ENCODE data around the gene KCNT1. TPM values are rescaled to one million over a fixed set of nuclear protein-coding genes. Genes with fewer than 3 reads are reported as not detected.
"Not testable (repeated sequence)": the region's sequence is repeated elsewhere in the genome, so short reads cannot be mapped to it uniquely, and the experiment has no call there.

The KCNT1 gene
- total RNA-seq, 1 donor from 2014 or later = not detected

DNA sequence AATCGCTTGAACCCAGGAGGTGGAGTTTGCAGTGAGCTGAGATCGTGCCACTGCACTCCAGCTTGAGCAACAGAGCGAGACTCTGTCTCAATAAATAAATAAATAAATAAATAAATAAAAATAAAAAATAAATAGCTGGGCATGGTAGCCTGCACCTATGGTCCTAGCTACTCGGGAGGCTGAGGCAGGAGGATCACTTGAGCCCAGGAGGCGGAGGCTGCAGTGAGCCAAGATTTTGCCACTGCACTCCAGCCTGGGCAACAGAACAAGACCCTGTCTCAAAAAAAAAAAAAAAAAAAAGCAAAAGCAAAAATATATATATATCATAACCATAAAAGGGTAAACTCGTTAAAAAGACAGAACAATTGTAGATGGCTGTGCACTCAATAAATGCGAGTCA, 29.2 kb upstream of the KCNT1 start:
- DNase-seq (ENCODE audit: low read depth in 2 of 2) = not testable (repeated sequence)

DNA sequence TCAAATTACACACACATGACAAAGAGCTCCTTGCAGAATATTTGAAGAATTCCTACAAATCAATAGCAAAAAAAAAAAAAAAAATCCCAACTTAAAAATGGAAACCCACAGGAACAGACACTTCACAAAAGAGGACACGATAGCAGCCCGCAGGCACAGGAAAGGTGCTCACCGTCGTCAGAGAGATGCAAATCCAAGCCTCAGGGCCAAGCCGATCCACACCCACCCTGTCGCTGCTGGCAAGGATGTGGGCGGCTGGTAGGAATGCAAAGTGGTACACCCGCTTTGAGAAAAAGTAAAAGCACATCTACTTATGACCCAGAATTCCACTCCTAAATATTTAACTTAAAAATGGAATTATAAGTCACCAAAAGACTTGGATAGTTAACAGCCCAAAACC, 28.0 kb upstream of the KCNT1 start:
- no peak for DNase-seq (ENCODE audit: low read depth in 2 of 2)

DNA sequence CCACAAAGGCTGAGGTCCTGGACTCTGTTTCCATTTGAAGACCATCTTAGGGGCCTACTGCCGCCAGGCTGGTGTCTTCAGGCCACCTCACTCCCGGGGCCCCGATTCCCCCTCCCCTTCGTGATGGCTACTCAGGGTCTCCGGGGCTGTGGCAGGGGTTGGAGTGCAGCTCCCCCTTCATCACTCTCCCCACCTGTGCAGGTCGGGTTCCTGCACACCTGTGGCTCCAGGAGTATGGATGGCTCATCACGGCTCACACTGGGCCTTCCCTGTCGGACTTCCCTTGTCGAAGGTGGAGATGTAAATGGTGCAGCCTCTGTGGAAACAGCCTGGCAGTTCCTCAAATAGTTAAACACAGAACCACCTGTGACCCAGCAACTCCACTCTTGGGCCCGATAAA, 27.0 kb upstream of the KCNT1 start:
- DNase-seq (ENCODE audit: low read depth in 2 of 2) = no peak

DNA sequence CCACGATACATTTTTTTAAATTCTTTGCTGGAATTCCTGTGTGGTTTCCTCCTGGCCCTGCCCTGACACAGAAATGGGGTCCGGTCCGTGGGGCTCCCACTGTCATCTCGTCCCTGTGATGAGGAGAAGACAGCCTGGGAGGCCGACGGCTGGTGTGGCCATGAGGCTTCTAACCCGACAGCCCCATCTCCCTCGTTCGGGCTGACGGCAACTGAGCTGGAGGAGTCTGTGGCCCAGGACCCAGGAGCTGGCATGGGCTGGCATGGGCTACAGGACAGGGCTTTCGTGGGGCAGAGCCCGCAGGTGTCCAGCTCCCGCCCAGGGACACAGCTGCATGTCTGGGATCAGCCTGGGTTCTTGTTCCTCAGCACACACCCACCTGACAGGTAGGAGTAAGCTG, 25.1 kb upstream of the KCNT1 start:
- no peak for DNase-seq (ENCODE audit: low read depth in 2 of 2)

DNA sequence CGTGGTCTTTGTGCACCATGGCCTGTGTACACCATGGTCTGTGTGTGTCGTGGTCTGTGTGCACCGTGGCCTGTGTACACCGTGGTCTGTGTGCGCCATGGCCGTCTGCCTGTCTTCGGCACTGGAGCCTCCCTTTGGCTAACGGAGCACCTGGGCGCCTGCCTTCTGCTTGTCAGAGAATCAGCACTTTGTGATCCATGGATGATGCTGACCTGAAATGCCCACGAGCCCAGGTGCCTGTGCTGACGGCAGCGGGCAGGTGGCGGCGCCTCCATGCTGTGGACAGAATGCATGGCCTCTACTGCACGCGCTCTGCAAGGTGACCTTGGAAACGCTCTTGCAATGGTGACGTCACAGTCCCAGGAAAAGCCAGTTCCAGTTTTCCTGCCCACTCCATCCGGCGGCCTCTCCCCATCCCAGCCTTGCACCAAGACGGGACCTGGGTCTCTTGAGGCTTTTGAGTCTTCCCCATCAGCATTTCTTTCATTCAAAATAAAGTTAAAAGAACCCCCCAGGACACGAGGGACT, 24.3 kb upstream of the KCNT1 start:
- no peak for DNase-seq (ENCODE audit: low read depth in 2 of 2)

DNA sequence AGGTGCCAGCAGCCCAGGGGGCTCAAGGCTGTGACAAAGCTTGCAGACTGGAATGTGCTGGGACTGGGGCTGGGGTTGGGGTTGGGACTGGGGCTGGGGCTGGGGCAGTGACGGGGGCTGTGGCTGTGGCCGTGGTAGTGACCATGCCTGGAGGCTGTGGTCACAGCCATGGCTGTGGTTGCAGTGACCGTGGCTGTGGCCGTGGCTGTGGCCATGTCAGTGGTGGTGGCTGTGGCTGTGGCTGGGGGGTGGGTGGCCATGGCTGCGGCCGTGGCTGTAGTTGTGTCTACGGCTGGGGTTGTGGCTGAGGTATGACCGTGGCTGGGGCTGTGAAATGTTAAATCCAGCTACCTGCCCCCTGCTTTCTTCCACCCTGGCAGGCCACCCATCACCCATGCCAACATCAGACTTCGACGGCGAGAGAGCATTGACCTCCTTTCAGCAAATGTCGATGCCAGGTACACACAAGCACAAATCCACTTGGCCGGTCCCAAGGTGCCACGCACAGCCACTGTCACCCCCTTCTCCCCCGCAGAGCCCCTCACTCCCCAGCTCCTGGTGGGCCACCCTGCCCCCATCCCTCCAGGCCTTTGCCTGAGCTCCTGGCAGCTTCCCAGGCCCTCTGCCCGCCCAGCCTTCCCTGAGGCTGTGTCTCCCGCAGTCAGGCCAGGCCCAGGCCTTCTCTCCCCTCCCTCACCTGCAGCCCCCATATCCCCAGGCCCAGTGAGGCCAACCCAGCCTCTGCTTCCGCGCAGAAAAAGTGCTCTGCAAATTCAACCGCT, 23.6 kb upstream of the KCNT1 start:
- DNase-seq (ENCODE audit: low read depth in 2 of 2) = no peak

DNA sequence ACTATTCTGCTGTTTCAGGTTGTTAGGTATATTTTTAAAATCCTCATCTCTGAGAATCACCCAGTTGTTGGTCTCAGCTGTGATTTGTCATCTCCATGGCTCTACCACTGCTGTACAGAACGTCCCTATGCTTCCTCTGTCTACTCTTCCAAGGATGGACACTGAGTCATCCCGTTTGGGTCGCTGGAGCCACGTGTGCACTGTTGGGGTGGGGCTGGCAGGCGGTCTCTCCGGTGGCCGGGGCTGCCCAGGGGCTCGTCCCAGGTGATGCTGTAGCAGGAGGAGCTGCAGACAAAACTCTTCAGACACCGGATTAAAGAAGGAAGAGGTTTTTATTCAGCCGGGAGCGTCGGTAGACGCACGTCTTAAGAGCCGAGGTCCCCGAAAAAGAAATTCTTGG, 21.9 kb upstream of the KCNT1 start:
- no peak for DNase-seq (ENCODE audit: low read depth in 2 of 2)

DNA sequence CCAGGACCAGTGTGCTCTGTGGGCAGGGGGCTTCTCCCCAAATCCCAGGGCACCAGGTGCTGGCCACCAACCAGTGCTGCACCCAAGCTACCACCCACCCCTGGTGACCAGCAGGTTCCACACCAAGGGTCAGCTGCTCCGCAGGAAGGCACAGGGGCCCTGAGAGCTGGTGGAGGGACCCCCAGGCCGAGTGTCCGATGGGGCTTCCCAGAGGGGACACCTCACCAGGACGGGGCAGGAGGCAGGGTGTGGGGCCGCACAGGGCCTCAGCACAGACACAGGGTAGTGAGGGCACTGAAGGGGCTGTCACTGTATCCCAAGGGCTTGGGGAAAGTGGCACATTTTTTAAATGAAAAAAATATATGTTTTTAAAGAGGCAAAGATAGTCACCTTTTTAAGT, 20.8 kb upstream of the KCNT1 start:
- DNase-seq (ENCODE audit: low read depth in 2 of 2) = no peak

DNA sequence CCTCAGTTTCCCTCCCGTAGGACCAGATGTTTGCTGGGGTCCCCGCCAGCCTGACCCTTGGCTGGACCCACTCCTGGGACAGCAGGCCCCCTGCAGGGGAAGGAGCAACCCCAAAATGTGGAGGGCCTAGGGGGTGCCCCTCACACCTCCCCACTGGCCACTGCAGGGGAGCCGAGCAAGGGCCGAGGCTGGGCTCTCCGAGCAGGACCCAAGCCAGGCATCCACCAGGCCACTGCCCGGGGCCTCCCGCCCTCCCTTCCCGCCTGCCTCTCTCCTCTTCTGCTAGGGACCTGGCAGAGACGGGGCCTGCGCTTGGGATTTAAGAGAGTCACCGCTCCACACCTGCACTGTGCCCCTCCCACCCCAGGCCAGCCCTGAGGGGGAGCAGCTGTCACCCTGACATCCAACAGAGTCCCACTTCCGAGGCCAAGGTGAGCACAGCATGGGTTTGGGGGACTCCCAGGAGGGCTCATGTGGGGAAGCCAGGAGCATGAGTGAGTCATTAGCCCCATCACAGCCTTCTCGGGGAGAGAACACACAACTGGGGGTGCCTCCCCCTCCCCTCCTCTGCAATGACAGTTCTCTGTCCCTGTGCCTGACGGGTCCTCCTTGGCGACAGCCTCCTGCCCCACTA, 18.5 kb upstream of the KCNT1 start:
- DNase-seq (ENCODE audit: low read depth in 2 of 2) = no peak

DNA sequence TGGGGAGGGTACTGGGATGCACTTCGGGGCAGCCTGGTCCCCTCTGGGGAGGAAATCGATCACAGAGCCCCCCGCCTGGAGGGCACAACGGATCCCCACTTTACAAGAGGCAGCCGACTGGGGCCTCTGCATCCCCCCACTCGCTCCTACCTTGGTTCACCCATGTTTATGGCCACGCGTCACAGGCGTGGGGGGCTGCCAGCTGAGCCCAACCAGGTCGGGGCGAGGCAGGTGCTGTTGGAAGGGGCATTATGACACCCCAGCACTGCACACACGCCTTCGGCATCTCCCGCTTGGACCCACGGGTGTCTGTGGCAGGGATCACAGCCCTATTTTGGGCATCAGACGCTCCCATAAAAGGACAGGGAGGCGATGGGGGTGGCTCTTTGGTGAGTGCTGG, 17.3 kb upstream of the KCNT1 start:
- no peak for DNase-seq (ENCODE audit: low read depth in 2 of 2)

DNA sequence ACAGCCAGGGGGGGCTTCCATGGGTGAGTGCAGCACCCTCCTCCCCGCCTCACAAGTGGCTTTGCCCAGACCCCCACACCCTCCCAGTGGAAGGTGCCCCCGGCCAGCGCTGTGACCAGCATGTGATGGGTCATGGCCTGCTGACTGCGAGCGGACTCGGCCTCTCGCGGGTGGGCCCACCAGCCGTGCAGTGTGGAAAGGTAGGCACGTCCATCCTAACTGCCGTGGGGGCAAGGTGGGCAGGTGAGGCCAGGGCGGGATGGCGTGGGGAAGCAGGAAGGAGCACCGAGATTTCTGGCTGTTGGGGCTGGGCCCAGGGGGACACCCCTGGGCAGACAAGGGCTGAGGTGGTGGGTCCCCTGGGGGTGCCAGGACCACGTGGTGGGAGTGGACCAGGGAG, 14.8 kb upstream of the KCNT1 start:
- DNase-seq (ENCODE audit: low read depth in 2 of 2) = no peak

DNA sequence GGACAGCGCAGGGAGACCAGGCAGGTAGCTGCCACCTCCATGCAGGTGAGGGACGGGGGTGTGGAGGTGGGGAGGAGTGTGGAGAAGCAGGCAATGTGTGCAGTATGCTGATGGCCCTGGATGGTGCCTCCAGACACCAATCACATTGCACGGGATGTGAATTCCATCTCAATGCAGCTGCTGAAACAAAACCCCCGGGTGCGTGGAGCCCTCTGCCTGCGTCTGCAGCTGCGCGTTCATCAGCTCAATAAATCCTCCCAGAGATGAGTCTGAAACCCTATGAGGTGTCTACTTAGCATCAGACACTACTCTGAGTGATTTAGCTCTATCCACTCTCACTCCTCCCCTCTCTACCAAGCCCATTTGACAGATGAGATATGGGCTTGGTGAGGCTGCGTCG, 13.0 kb upstream of the KCNT1 start:
- no peak for DNase-seq (ENCODE audit: low read depth in 2 of 2)

DNA sequence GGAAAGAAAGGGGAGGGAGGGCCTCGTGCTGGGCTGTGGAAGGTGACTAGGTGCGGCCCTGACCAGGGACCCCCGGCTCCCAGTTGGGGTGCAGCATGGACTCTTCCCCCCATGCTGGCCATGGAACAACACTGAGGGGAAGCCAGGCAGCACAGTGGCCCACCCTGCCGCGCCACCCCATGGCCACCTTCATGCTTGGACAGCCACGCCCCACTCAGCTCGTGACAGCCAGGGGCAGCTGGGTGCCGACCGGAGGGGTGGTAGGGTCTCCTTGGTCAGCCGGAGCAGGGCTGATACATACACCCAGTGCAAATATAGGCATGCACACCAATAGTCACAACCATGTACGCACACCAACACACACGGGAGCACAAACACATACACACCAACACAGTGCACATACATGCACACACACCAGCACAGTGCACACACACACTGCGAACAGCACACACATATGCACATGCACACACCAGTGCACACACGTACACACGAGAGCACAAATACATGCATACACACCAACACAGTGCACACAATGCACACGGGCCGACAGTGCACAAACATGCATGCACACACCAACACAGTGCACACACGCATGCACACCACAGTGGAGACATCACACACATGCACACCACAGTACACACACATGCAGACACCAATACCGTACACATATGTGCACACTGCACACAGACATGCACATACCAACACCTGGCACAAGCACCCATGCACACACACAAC, 11.0 kb upstream of the KCNT1 start:
- no peak for DNase-seq (ENCODE audit: low read depth in 2 of 2)

DNA sequence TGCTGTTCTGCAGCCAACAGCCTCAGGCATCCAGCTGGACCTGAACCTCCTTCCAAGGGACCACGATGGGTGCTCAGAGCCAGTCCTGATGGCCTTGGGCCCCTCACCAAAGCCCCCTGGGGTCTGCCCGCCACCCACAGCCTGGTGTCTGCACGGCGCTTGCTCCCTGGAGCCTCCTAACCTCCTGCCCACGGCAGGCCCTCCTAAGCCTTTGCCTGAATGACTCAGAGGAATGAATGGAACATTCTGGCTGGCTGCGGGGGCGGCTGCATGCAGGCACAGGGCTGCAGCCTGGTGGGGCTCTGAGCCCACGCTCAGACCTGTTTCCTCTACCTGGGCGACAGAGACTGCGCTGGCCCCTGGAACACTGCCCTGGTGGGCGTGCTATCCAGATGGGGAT, 9.6 kb upstream of the KCNT1 start:
- no peak for DNase-seq (ENCODE audit: low read depth in 2 of 2)

DNA sequence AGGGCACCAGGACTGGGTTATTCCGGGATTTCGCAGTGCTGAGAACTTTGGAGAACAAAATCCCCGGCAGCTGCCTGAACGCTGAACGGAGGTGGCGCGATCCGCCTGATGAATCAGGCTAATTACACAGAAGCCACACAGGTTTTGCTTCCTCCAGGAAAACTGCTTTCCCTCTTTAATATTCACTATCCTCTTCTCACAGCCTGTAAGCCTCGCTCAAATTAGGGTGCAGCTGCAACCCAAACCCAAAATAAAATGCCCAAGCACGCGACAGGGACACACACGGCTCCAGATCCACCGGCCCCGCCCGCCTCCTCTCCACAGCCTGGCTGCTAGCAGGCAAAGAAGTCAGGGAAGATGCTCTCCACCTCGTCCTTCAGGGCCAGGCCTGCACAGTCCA, 8.7 kb upstream of the KCNT1 start:
- DNase-seq (ENCODE audit: low read depth in 2 of 2) = no peak

DNA sequence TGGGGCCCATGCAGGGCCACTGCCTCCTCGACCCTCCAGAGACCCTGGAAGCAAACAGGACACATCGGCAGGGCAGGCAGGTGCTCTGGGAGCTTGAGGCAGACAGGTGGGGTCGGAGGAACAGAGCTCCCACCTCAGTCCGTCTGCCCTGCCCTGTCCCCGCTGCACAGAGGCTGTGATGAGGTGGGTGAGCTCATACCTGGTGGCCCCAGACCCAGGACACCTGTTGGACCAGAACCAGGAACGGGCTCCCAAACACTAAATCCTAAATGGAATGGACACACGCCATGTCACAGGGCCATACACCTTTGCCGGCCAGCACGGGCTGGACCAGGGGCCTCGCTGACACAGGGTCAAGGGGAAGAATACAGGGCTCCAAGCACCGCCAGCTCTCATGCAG, 8.2 kb upstream of the KCNT1 start:
- no peak for DNase-seq (ENCODE audit: low read depth in 2 of 2)

DNA sequence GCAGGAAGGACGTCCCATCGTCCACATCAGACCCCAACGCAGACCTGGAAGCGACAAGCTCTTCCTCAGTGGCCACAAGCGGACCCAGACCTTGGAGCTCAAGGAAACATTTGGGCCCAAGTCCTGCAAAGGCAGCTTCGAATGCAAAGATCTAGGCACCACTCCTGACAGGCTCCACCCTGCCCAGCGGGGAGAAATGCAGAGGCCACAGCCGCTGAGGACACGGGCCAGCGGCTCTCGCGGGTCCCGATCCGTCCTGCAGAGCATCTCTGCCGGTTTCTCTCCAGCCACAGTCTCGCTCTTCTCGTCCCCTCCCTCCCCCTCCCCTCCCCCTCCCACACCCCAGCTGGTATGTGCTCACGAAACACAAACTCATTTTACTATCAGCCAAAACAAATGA, 7.6 kb upstream of the KCNT1 start:
- no peak for DNase-seq (ENCODE audit: low read depth in 2 of 2)

DNA sequence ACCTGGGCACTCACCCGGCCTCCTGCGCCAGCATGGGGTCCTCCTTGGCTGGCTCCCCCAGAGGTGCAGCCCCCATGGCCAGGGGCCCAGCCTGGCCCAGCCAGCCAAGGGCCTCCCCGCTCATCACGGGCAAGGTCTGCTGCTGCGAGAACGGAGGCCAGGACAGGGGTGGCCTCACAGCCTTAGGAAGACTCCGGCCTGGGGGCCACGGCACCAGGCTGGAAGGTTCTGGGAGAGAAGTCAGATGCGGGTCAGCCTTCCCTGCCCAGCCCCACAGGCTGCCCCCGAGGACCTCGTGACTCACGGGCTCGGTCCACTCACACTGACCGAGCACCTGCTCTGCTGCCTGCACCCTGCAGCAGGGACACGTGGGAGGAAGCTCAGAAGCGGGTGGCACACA, 6.9 kb upstream of the KCNT1 start:
- DNase-seq (ENCODE audit: low read depth in 2 of 2) = no peak

DNA sequence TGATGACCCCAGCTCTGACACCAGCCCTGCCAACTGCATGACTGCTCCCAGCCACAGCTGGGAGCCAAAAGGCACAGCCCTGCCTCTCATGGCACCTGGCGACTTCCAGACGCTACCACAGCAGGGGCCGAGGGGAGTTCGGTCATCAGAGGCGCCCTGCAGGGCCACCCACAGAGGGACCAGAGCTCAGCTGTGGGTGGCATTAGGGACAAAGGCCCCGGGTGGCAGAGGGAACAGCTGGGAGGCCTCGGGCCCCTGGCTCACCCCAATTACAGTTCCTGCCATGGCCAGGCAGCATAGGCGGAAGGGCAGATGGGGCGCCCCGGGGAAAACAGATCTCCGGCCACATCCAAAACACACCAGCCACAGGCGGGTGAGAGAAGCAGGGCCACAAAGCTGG, 6.3 kb upstream of the KCNT1 start:
- DNase-seq (ENCODE audit: low read depth in 2 of 2) = no peak

DNA sequence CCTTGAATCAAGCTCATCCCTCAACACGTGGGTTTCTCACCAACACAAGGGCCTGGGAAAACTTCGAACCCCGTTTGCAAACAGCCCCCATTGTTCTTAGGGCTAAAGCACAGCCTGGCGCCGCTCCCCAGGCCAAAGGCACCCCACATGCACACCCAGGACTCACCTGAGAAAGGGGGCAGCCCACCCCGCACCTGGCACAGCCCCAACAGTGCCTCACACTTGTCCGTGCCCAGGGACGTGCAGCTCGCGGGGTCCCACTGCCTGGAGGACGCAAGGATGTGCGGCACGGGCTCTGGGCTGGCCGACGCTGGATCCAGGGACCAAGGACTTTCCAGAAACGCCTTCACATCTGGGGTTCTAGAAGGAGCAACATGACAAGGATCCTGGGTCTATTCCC, 5.5 kb upstream of the KCNT1 start:
- DNase-seq (ENCODE audit: low read depth in 2 of 2) = no peak

DNA sequence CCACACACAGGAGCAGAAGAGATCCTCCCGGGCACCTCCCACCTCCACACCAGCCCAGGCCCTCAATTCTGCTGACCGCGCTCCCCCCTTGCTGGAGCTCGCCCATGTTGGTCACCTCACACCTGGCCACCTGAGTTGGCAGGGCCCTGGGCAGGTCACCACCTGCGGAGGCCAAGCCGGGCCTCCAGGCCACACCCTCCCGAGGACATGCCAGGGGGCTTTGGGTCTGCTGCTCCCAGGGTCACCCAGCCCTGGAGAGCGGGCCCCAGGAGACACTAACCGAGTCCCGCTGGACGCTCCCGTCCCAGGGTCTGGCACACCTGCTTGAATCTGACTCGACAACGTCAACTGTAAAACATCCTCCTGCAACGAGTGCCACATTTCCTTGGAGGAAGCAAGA, 4.8 kb upstream of the KCNT1 start:
- DNase-seq (ENCODE audit: low read depth in 2 of 2) = no peak

DNA sequence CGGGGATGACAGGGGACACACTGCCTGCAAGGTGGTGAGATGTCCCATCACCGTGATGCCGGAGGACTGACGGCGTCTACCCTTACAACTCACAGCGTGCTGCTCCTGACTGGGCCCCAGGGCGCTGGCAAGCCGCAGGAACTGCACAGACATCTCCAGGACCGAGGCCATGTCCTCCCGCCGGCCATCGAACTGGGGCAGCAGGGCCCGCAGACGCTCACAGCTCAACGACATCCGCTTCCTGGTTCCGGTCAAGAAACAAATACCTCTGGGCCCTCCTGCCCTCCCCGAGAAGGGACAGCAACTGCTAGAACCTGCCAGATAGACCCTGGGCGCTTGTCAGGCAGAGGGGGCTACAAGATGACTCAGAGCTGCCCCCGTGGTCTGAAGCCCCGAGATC, 3.7 kb upstream of the KCNT1 start:
- no peak for DNase-seq (ENCODE audit: low read depth in 2 of 2)

DNA sequence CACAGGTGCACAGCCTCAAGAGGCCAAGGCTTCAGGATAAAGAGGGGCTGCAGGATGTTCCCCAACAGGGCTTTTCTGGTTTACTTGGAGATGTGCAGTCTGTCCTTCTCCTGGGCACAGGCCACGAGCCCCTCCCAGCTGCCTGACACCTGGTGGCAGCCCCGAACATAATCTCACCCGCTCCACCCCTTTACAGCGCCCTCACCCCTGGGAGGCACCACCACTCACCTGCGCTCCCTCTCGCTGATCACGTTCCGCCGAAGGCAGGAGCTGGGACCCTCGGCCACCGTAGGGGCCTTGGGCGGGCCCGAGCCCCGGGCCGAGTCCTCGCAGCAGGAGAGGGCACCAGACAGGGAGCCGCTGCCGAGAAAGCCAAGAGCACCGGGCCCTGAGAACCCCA, 3.2 kb upstream of the KCNT1 start:
- no peak for DNase-seq (ENCODE audit: low read depth in 2 of 2)
